Measurements from ENCODE around the gene AP4M1.

DNA sequence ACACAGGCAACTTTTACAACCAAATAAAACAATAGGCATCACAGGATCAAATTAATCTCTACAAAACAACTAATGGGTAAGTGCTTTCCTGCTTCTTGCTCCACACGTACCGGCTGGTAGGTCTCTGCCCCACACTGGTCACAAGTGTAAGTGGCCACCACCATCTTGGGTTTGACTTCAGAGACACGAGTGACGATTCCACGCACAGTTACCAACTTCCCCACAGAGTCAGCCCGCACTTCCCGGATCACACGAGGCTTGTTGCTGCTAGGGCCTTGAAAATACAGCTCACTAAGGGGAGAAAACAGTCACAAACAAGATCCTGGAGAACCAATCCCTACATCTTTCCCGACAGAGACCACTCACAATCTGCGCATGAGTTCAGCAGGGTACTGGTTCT, 2.5 kb upstream of the AP4M1 start:
- TF ChIP-seq, protein P1, sequence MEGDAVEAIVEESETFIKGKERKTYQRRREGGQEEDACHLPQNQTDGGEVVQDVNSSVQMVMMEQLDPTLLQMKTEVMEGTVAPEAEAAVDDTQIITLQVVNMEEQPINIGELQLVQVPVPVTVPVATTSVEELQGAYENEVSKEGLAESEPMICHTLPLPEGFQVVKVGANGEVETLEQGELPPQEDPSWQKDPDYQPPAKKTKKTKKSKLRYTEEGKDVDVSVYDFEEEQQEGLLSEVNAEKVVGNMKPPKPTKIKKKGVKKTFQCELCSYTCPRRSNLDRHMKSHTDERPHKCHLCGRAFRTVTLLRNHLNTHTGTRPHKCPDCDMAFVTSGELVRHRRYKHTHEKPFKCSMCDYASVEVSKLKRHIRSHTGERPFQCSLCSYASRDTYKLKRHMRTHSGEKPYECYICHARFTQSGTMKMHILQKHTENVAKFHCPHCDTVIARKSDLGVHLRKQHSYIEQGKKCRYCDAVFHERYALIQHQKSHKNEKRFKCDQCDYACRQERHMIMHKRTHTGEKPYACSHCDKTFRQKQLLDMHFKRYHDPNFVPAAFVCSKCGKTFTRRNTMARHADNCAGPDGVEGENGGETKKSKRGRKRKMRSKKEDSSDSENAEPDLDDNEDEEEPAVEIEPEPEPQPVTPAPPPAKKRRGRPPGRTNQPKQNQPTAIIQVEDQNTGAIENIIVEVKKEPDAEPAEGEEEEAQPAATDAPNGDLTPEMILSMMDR (tag by site-specific recombination; IDR thresholded peaks at IDR 0.05): no peak
- TF ChIP-seq, protein P2, sequence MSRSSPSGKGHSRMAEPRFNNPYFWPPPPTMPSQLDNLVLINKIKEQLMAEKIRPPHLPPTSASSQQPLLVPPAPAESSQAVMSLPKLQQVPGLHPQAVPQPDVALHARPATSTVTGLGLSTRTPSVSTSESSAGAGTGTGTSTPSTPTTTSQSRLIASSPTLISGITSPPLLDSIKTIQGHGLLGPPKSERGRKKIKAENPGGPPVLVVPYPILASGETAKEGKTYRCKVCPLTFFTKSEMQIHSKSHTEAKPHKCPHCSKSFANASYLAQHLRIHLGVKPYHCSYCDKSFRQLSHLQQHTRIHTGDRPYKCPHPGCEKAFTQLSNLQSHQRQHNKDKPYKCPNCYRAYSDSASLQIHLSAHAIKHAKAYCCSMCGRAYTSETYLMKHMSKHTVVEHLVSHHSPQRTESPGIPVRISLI (tag by site-specific recombination; IDR thresholded peaks at IDR 0.05): no peak
- TF ChIP-seq TCF7L2 (IDR thresholded peaks at IDR 0.05; ENCODE audit: borderline replicate concordance, low read depth, low read length) (no peak), ZNF292 (tag by site-specific recombination; IDR thresholded peaks at IDR 0.05; ENCODE audit: borderline replicate concordance, low read depth) (no peak), ZFP69B (tag by site-specific recombination; IDR thresholded peaks at IDR 0.05) (no peak), ZNF146 (tag by site-specific recombination; IDR thresholded peaks at IDR 0.05) (no peak)
